22Rv1 (cell line): ENCODE measurements around the gene TCHP.

Experiments
- CTCF ChIP-seq: fragments of 450-650 bp; IDR thresholded peaks from 2 replicates; pipeline ENCODE4 v1.5.1; 2017; ENCODE audit warnings: mild to moderate bottlenecking
- ZFX ChIP-seq: fragments of 450-650 bp; IDR thresholded peaks from 2 replicates; pipeline ENCODE4 v1.6.1; 2017; ENCODE audit warnings: antibody characterized with exemption, borderline replicate concordance

GRCh38 chr12:109926016-109926415, 25.9 kb downstream of the TCHP start:
- TF ChIP-seq CTCF, result no peak
- no peak for TF ChIP-seq ZFX
